ENCODE measurements around the gene TEX14. TPM values are rescaled to one million over a fixed set of nuclear protein-coding genes. Genes with fewer than 3 reads are reported as not detected.

Gene TEX14
- total and polyA plus RNA-seq, 12 donors: 0.05 to 0.88 (median 0.14) TPM; not detected in 4

DNA sequence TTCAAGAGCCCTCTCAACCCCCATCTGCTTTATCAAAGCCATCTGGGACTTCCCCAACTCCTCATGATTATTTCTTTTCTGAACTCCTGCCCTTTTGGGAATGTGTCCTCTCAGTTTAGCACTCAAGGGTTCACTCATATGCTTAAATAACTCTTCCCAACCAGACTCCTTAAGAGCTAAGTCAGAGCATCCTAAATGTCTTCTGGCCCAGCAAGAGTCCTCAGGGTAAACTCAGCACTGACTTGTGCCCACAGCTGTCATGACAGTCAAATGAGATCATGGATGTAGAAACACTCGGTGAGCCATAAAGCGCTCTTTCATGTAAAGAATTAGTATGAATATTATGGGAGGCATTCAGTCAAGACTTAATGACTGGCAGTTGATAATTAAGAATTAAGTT is 85.9 kb downstream of the TEX14 start:
- DNase-seq (no peak), ATAC-seq (no peak)
- Histone ChIP-seq H3K27me3 (no peaks in the 10 kb centered on the region), H3K4me1 (peaks cover 0 to 8% (median 0%) of the 10 kb centered on the region in 9 donors), H3K27ac (no peak overlapping the region), H3K9me3 (no peaks in the 10 kb centered on the region), H3K4me3 (no peak overlapping the region), H3K36me3 (no peaks in the 10 kb centered on the region)
- TF ChIP-seq, protein P1, sequence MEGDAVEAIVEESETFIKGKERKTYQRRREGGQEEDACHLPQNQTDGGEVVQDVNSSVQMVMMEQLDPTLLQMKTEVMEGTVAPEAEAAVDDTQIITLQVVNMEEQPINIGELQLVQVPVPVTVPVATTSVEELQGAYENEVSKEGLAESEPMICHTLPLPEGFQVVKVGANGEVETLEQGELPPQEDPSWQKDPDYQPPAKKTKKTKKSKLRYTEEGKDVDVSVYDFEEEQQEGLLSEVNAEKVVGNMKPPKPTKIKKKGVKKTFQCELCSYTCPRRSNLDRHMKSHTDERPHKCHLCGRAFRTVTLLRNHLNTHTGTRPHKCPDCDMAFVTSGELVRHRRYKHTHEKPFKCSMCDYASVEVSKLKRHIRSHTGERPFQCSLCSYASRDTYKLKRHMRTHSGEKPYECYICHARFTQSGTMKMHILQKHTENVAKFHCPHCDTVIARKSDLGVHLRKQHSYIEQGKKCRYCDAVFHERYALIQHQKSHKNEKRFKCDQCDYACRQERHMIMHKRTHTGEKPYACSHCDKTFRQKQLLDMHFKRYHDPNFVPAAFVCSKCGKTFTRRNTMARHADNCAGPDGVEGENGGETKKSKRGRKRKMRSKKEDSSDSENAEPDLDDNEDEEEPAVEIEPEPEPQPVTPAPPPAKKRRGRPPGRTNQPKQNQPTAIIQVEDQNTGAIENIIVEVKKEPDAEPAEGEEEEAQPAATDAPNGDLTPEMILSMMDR (IDR thresholded peaks at IDR 0.05): no peak
- WGBS, 2 donors: 90 to 92% methylated on average over 2 of the region's 2 CpGs
- intact Hi-C loops (cut with DNase I): no loop called here

DNA sequence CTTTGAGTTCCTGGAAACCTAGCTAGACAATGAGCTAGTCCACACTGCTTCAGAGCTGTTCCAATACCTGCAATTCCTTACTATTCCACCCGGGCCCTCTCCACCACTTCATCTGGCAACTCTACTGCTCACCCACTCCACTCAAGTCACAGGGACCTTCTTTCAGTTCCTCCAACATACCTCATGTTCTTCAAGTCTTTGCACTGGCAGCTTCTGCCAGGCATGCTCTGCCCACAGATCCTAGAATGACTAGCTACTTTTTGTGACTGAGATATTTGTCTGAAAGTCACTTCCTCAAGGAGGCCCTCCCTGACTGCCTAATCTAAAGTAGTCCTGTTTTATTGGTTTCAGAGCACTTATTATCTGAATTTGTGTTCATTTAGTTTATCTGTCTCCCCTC is 86.4 kb downstream of the TEX14 start:
- Histone ChIP-seq H3K4me3 (no peak overlapping the region), H3K9me3 (no peaks in the 10 kb centered on the region), H3K36me3 (no peaks in the 10 kb centered on the region), H3K27me3 (no peaks in the 10 kb centered on the region), H3K4me1 (peaks cover 0 to 8% (median 0%) of the 10 kb centered on the region in 9 donors), H3K27ac (no peak overlapping the region)
- intact Hi-C loops (cut with DNase I): no loop called here
- 73 to 78% methylated on average over 1 of the region's 1 CpG for WGBS, 2 donors
- TF ChIP-seq, protein P1 (IDR thresholded peaks at IDR 0.05): no peak
- ATAC-seq (no peak), DNase-seq (no peak)

- TF ChIP-seq, protein P1 (IDR thresholded peaks at IDR 0.05): no peak
- Histone ChIP-seq H3K27ac (no peak overlapping the region), H3K36me3 (no peaks in the 10 kb centered on the region), H3K4me3 (no peak overlapping the region), H3K4me1 (peaks cover 0 to 2% (median 0%) of the 10 kb centered on the region in 9 donors), H3K27me3 (no peaks in the 10 kb centered on the region), H3K9me3 (no peaks in the 10 kb centered on the region)
- DNase-seq (no peak), ATAC-seq (no peak)
- intact Hi-C loops (cut with DNase I): no loop called here
Observed at GRCh38 chr17:58601976-58602375, 89.9 kb downstream of the TEX14 start.

DNA sequence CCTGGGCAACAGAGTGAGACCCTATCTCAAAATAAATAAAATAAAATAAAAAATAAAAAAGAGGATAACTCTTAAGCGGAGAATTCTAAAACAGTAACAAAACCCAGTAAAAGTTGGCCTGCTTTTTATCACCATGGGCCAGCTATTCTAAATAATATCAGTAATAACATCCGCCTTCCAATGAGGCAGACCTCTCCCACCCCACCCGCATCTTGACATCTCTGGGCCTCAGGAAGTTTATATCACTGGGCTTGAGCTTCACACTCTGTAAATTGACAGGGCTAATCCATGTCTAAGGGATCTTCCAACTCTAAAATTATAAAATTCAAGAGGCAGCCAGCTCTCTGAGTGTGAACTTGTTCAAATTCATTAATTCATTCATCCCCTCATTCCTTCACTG is 94.5 kb downstream of the TEX14 start:
- TF ChIP-seq, protein P1 (IDR thresholded peaks at IDR 0.05): no peak
- 90 to 94% methylated on average over 3 of the region's 3 CpGs for WGBS, 2 donors
- no peaks in the 10 kb centered on the region for H3K27me3 ChIP-seq
- H3K36me3 ChIP-seq: no peaks in the 10 kb centered on the region
- DNase-seq (no peak), ATAC-seq (no peak)
- H3K4me3 ChIP-seq: no peak overlapping the region
- intact Hi-C loops (cut with DNase I): no loop called here
- no peaks in the 10 kb centered on the region for H3K4me1 ChIP-seq
- H3K27ac ChIP-seq: no peak overlapping the region
- no peaks in the 10 kb centered on the region for H3K9me3 ChIP-seq
